NCI-H2227 treated with DMSO at 0.1 percent for 48 hours (cell line): ENCODE data around the gene IRAK1BP1.
"Not testable (repeated sequence)": the region's sequence is repeated elsewhere in the genome, so short reads cannot be mapped to it uniquely, and the experiment has no call there.

Source experiments
- DNase-seq: peaks from one replicate; lab custom pipeline; 2025; lab: John Stamatoyannopoulos, UW

Gene IRAK1BP1, protein sequence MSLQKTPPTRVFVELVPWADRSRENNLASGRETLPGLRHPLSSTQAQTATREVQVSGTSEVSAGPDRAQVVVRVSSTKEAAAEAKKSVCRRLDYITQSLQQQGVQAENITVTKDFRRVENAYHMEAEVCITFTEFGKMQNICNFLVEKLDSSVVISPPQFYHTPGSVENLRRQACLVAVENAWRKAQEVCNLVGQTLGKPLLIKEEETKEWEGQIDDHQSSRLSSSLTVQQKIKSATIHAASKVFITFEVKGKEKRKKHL

GRCh38 chr6:78867370-78868040, at the start of gene IRAK1BP1:
IRAK1BP1 (plus strand) TSS chr6:78867551; CDS start chr6:78867577, 26 bp downstream.
- peak; percentile 80 for DNase-seq

GRCh38 chr6:78824045-78824444, 43.3 kb upstream of the IRAK1BP1 start:
- DNase-seq, result no peak

GRCh38 chr6:78829407-78829806, 37.9 kb upstream of the IRAK1BP1 start:
- DNase-seq, result no peak

DNA sequence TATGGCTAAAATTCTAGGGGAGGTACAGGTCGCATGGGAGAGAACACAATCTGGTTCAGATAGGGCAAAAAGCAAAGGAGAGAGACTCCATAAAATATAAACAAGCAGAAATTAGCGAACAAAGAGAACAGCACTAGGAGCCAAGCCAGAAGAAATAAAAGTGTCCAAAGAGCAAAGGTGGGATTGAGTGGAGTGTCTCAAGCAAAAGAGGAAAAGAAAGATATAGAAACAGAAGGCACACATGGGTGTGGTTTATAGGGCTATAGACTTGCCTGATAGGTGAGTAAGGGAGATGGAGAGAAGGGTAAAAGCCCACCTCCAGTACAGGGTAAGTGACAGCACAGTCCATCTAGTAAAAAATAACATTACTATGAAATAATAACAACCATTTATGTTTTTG, 36.5 kb upstream of the IRAK1BP1 start:
- DNase-seq, result no peak

- no peak for DNase-seq
Measured at GRCh38 chr6:78831492-78831891, 35.9 kb upstream of the IRAK1BP1 start.

DNA sequence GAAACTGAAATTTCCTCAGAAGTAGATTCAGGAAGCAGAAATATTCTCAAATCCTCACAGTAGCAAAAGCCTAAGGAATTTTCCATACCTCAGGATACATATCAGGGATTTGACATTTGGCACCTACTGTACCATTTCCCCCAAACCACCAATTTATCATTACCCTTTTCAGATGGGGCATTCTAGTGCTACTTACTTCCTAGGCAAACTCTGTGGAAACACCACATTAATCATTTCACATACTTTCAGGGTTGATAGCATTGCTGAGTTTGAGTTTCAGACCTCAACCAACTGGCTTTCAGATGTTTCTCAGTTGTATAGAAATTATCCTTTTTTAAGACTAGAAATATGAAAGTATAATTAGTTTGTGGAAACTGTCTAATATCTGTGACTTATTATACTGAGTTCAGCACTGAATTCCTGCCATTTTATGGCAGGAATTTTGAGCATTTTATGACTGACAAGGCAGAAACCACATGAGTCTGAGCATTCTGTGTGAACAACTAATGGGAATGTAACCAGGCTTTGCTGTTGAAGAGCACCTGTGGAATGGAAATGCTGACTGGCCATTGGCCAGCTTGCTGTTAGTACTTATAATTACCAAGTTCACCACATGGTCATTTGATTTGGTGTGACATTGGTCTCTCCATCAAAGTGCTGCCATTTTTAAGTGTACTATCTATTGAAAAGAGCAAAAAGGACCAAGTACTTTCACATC, 35.1 kb upstream of the IRAK1BP1 start:
- DNase-seq, result no peak

- DNase-seq, result no peak
Measured at GRCh38 chr6:78835817-78836216, 31.5 kb upstream of the IRAK1BP1 start.

DNA sequence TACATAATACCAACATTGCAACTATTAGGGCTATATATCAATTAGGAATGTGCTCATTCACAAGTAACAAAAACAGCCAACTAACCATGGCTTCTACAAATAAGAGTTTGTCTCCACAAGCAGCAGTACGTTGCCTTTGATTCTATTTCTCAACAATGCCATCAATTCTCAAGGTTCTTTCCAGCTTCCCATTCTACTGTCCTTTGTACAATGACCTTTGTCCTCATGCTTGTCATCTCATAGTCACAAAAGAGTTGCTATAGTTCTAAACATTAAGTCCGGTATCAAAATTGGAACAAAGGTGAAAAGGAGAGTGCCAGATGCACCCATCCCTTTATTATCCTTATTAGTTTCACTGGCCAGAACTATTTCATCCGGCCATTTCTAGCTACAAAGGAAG, 30.8 kb upstream of the IRAK1BP1 start:
- DNase-seq, result no peak

- no peak for DNase-seq
Measured at GRCh38 chr6:78841111-78841510, 26.2 kb upstream of the IRAK1BP1 start.

DNA sequence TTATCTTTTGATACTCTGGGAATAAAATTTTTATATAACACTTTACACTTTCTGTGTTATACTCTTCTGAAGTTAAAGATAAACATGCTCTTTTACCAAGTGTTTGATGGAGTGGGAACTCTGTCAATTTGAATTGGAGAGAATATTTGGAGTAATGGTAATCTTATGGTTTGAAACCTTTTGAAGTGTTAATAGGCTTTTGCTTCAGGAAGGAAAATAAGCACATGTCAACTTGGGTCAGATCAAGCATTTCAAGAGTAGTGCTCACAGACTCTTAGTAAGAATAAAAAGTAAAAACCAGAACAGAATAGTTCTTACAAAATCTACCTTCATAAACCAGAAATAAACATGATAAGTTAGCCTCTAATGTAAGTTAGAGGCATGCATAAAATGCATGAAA, 24.4 kb upstream of the IRAK1BP1 start:
- DNase-seq, result no peak

- DNase-seq, result no peak
Measured at GRCh38 chr6:78844899-78845298, 22.5 kb upstream of the IRAK1BP1 start.

DNA sequence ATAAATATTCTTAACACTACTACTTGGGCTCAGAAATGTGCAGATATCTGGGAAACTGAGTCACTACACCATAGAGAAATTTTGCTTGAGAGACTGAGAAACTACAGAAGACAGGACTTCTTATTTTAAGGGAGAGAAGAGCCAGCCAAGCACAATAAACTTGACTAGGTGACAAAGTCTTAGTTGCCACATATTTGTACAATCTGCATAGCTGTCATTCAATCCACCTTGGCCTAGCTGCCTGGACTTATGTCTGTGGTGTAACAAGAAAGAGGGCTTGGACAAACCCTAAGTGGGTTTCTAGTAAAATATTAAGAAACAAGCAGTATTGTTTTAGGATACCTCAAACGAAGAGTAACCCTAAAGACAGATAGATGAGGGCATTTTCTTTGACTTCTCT, 21.8 kb upstream of the IRAK1BP1 start:
- DNase-seq, result no peak

- DNase-seq, result no peak
Measured at GRCh38 chr6:78850621-78851020, 16.7 kb upstream of the IRAK1BP1 start.

- DNase-seq, result no peak
Measured at GRCh38 chr6:78851156-78851555, 16.2 kb upstream of the IRAK1BP1 start.

DNA sequence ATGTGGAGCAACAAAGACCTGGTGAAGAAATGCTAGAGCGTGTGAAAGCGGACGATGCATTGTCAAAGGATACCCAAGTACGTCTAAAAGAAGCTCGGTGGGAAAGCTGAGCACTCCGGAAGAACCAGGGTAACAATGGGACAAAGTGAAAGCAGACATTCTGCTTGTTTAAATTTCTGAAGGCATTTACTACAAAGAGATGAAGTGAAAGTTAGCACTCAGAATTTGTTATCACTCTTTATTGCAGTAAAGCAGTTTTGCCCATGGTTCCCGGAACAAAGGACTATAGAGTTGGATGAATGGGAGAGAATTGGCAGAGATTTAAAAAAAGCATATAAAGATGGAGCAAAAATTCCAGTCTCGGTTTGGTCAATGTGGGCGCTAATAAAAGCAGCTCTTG, 12.8 kb upstream of the IRAK1BP1 start:
- no peak for DNase-seq

DNA sequence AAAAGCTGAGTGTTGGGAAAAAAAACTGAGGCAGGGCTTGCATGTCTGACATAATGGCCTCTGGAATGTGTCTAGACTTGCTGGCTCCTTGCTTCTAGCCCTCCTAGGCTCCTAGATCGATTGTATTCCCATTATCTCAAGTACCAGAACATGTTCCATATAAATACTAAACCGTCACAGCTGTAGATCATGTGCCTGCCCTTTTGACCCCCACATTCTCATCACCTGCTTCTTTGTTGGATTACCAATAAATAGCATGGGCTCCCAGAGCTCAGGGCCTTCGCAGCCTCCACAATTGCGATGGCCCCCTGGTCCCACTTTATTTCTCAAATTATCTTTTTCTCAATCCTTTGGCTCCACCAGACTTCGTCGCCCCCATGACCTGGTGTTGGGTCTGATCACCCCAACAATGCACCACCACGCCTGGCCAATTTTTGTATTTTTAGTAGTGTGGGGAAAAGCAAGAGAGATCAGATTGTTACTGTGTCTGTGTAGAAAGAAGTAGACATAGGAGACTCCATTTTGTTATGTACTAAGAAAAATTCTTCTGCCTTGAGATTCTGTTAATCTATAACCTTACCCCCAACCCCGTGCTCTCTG, 8.9 kb upstream of the IRAK1BP1 start:
- DNase-seq, result not testable (repeated sequence)

DNA sequence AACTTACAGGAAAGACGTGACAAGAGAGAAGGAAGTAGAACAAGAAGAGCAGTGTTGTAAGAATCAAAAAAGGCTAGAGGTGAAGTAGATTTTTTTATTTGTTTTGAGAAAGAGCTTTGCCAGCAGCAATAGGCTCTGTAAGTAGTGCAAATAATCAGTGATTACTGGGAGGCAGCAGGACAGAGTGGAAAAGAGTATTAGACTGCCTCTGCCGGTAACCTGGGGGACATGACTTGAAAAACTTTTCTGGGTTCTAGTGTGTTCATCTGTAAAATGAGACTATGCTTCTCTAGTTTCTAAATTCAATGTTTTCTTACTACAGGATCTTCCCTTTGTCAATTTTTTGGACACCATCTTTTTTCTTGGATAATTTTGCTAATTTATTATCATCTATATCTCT, 5.8 kb upstream of the IRAK1BP1 start:
- no peak for DNase-seq

- DNase-seq, result no peak
Measured at GRCh38 chr6:78863576-78863975, 3.8 kb upstream of the IRAK1BP1 start.

GRCh38 chr6:78864957-78865356, 2.4 kb upstream of the IRAK1BP1 start:
- DNase-seq, result no peak

DNA sequence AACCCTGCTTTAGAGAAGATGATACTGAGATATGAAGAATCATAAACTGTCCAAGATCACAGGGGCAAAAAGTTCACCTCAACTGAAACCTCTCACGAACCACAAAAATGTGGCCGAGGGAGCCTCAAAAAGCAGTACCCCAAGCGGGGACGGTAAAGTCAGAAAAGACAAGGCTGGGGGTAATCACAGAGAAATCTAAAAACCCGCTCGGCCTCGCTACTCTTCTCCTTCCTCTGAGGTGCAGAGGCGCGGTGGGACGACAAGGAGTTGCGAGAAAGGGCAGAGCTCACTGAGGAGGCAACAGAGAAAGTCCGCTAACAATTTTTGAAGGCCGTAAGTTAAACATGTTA, 356 bp upstream of the IRAK1BP1 start:
- DNase-seq, result no peak

- DNase-seq, result no peak
Measured at GRCh38 chr6:78868116-78868515, 765 bp downstream of the IRAK1BP1 start.

GRCh38 chr6:78875505-78875904, 8.2 kb downstream of the IRAK1BP1 start:
- no peak for DNase-seq

DNA sequence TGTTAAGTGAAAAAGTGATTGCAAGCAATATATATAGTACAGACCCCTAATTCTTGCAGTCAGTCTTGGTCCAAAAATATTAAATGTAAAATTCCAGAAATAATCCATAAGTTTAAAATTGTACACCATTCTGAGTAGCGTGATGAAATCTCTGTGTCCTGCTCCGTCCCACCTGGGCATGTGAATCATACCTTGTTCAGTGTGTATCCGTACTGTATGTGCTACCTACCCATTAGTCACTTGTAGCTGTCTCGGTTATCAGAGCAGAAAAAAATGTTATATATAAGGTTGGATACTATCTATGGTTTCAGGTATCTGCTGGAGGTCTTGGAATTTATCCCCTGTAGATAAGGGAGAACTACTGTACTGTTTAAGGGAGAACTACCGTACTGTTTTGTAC, 16.3 kb downstream of the IRAK1BP1 start:
- no peak for DNase-seq
